Hepatocyte (in vitro differentiated cells): ENCODE measurements around the gene KLHDC8A.
"Not testable (repeated sequence)": the region's sequence is repeated elsewhere in the genome, so short reads cannot be mapped to it uniquely, and the experiment has no call there.

Experiments used
- CTCF ChIP-seq: fragments of 200-600 bp; sonication (generic); IDR thresholded peaks from 2 replicates; pipeline ENCODE4 v1.5.1; 2016; ENCODE audit warnings: antibody characterized with exemption, mild to moderate bottlenecking; ENCODE audit not compliant: poor library complexity
- EZH2 ChIP-seq: fragments of 200-600 bp; sonication (generic); IDR thresholded peaks from 2 replicates; pipeline ENCODE4 v1.6.1; 2016; ENCODE audit warnings: antibody characterized with exemption, mild to moderate bottlenecking, borderline replicate concordance
- EZH2phosphoT487 ChIP-seq: fragments of 200-600 bp; sonication (generic); IDR thresholded peaks from one replicate; pipeline ENCODE4 v1.6.1; 2018; ENCODE audit warnings: antibody characterized with exemption, mild to moderate bottlenecking, low read depth, moderate library complexity; ENCODE audit not compliant: unreplicated experiment, severe bottlenecking

DNA sequence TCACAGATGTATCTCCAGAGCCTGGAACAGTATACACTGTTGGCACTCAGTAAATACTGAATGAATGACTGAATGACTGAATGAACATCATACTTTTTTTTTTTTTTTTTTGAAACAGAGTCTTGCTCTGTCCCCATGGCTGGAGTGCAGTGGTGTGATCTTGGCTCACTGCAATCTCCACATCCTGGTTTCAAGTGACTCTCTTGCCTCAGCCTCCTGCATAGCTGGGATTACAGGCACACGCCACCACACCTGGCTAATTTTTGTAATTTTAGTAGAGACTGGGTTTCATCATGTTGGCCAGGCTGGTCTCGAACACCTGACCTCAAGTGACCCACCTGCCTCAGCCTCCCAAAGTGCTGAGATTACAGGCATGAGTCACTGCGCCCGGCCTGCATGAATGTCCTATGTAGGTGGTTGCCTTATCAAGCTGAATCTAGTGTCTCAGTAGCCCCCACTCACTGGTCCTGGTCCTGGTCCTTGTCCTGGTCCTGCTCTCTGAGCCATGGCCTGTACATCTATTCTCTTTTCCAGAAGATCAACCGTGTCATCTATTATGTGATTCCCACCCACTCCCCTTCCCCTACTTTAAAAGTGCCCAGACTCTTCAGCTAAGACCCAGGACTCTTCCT is 59.1 kb downstream of the KLHDC8A start:
- TF ChIP-seq EZH2, CTCF, EZH2phosphoT487: not testable (repeated sequence)
